Panc1 (cell line): ENCODE results near the gene MSANTD7. TPM values are rescaled to one million over a fixed set of nuclear protein-coding genes. Genes with fewer than 3 reads are reported as not detected.

Experiments used
- ATAC-seq: fragments of 200-7000 bp; cut with Tn5 transposase; 2 replicates; pipeline ENCODE4 v1.9.1; 2020; ENCODE audit warnings: mild to moderate bottlenecking, moderate library complexity
- BruUV-seq: library from RNA; stranded (reverse); fragments of 400-500 nt; replicated peaks from 2 replicates; lab custom pipeline; 2021; lab: Mats Ljungman, UMichigan
- CTCF ChIA-PET: fragments of 300-600 bp; sonication (Branson Sonifier 250); formaldehyde crosslinking; loops from one replicate; lab custom pipeline; 2022; ENCODE audit warnings: antibody characterized with exemption; lab: Charles Lee
- POLR2A ChIA-PET: fragments of 300-600 bp; sonication (Branson Sonifier 250); formaldehyde crosslinking; loops from one replicate; lab custom pipeline; 2022; ENCODE audit warnings: antibody characterized with exemption; lab: Charles Lee
- DNase-seq: peaks from one replicate; pipeline ENCODE4 v3.0.0-alpha.2; 2010; ENCODE audit warnings: low read depth, low spot score
- H3K27ac ChIP-seq: 2 replicates; pipeline ENCODE4 v1.5.1; 2011; ENCODE audit warnings: mild to moderate bottlenecking, low read length, inconsistent platforms
- H3K27me3 ChIP-seq: fragments of 200-500 bp; sonication (Bioruptor generic); 2 replicates; pipeline ENCODE4 v1.6.0; 2014; ENCODE audit warnings: low read length, inconsistent platforms; ENCODE audit not compliant: control insufficient read depth, insufficient read depth
- H3K36me3 ChIP-seq: fragments of 200-500 bp; sonication (Bioruptor generic); 2 replicates; pipeline ENCODE4 v1.5.1; 2014; ENCODE audit warnings: inconsistent platforms, mild to moderate bottlenecking, low read length, moderate library complexity; ENCODE audit not compliant: control insufficient read depth, insufficient read depth
- H3K4me1 ChIP-seq: 2 replicates; pipeline ENCODE4 v1.5.1; 2011; ENCODE audit warnings: inconsistent platforms, mild to moderate bottlenecking, low read length, moderate library complexity; ENCODE audit not compliant: control insufficient read depth, insufficient read depth
- H3K4me3 ChIP-seq, 2 experiments: 2 replicates each; pipeline ENCODE4 v1.5.1; 2011 to 2012; ENCODE audit warnings: low read depth in 2 of 2, low read length in 2 of 2, mild to moderate bottlenecking in 2 of 2, inconsistent platforms in 1 of 2, moderate library complexity in 1 of 2
- H3K9me3 ChIP-seq: fragments of 200-500 bp; sonication (Bioruptor generic); 2 replicates; pipeline ENCODE4 v1.5.1; 2014; ENCODE audit warnings: low read depth, mild to moderate bottlenecking, inconsistent platforms, low read length, moderate library complexity; ENCODE audit not compliant: control insufficient read depth, insufficient read depth
- POLR2AphosphoS5 ChIP-seq: IDR thresholded peaks from 2 replicates; pipeline ENCODE4 v1.6.1; 2012; ENCODE audit warnings: mild to moderate bottlenecking, low read depth, low read length, moderate library complexity
- REST ChIP-seq, 2 experiments: IDR thresholded peaks; 2 replicates each; pipeline ENCODE4 v1.6.1; 2011 to 2012; ENCODE audit warnings: low read depth in 2 of 2, control low read depth in 1 of 2, low read length in 1 of 2, mild to moderate bottlenecking in 1 of 2, moderate library complexity in 1 of 2; ENCODE audit not compliant: insufficient read depth in 1 of 2
- SIN3A ChIP-seq: IDR thresholded peaks from 2 replicates; pipeline ENCODE4 v1.6.1; 2012; ENCODE audit warnings: low read depth, mild to moderate bottlenecking, low read length, moderate library complexity, borderline replicate concordance; ENCODE audit not compliant: insufficient read depth
- TCF7L2 ChIP-seq: IDR thresholded peaks from 2 replicates; pipeline ENCODE4 v1.6.1; 2011; ENCODE audit warnings: mild to moderate bottlenecking, low read depth, low read length, inconsistent platforms
- in situ Hi-C: cut with HindIII; loops from 2 replicates; pipeline ENCODE4 v1.10.0; 2016; ENCODE audit warnings: low sequenced_read_pairs, low pct_unique_long_range_greater_than_20kb
- intact Hi-C: fragments of 100-400 bp; cut with micrococcal nuclease; formaldehyde crosslinking; loops from one replicate; pipeline ENCODE4 v1.10.0; 2022; ENCODE audit not compliant: unreplicated experiment
- total RNA-seq: library from RNA; stranded (reverse); gene quantifications from one replicate; pipeline ENCODE4 v1.2.1, GENCODE V29; 2021; ENCODE audit not compliant: unreplicated experiment
- TF ChIP-seq, protein P1 (sequence below): fragments of 450-650 bp; IDR thresholded peaks from 2 replicates; pipeline ENCODE4 v1.5.1; 2017; ENCODE audit warnings: mild to moderate bottlenecking

MSANTD7 gene
- total RNA-seq, 1 experiment from 2014 or later: 10.4 TPM

DNA sequence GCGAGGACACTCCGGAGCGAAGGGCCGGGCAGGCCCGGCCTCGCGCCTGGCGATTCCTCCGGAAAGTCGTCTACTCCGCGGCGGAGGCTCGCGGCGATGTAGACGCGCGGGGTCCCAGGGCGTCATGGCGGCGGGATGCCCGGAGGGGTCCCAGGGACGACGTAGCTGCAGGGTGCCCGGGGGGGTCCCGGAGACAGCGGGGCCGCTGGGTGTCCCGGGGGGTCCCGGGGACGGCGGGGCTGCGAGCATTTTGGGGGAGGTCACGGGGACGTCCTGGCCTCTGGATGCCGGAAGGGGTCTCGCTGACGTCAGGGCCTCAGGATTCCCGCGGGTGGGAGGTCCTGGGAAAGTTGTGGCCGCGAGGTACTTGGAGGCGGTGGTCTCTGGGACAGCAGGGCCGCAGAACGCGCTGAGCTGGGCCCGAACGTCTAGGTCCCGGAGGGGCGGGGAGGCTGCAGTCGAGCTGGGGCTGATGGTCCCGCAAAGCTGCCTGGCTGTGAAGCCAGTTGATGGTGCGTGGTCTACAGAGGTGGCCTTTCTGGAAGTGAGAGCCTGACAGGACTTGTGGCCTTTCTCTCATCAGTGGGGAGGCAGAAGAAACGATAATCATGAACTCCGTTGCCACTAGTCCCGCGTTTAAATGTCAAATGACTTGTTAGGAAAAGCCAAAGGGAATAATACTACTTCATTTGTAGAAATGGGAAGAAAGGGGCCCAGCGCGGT lies 637 bp downstream of the MSANTD7 start:
- in situ Hi-C loops (no loop called here), intact Hi-C loops (no loop called here)
- Histone ChIP-seq H3K4me3 (peak overlapping the region; percentile 79 to 94), H3K9me3 (no peaks in the 10 kb centered on the region), H3K4me1 (no peaks in the 10 kb centered on the region; the same call in 1 of the 2 replicates), H3K27me3 (no peaks in the 10 kb centered on the region), H3K36me3 (peaks cover 27% of the 10 kb centered on the region), H3K27ac (peak overlapping the region; percentile 86)
- CTCF ChIA-PET: no interaction called here
- DNase-seq (no peak), ATAC-seq (peak; percentile 7)
- POLR2A ChIA-PET: interaction anchor here (0.6 kb wide), 1 partner anchor 491 kb away, joined by 5 read pairs; no protein-coding TSS in a partner anchor
- TF ChIP-seq, protein P1, sequence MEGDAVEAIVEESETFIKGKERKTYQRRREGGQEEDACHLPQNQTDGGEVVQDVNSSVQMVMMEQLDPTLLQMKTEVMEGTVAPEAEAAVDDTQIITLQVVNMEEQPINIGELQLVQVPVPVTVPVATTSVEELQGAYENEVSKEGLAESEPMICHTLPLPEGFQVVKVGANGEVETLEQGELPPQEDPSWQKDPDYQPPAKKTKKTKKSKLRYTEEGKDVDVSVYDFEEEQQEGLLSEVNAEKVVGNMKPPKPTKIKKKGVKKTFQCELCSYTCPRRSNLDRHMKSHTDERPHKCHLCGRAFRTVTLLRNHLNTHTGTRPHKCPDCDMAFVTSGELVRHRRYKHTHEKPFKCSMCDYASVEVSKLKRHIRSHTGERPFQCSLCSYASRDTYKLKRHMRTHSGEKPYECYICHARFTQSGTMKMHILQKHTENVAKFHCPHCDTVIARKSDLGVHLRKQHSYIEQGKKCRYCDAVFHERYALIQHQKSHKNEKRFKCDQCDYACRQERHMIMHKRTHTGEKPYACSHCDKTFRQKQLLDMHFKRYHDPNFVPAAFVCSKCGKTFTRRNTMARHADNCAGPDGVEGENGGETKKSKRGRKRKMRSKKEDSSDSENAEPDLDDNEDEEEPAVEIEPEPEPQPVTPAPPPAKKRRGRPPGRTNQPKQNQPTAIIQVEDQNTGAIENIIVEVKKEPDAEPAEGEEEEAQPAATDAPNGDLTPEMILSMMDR: no peak
- TF ChIP-seq TCF7L2: no peak
- TF ChIP-seq SIN3A: no peak; the same call in 1 of the 2 replicates
- no peak for TF ChIP-seq POLR2AphosphoS5
- BruUV-seq: no TSS peak

DNA sequence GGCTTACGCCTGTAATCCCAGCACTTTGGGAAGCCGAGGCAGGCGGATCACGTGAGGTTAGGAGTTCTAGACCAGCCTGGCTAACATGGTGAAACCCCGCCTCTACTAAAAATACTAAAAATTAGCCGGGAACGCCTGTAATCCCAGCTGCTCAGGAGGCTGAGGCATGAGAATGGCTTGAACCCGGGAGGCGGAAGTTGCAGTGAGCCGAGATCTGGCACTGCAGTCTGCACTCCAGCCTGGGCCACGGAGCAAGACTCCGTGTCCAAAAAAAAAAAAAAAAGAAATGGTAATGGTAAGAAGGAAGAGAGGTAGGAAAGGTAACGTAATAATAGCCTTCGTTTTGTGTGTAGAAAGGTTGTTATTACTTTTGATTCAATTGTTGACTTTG lies 1.2 kb downstream of the MSANTD7 start:
- ATAC-seq: no peak

More for the DNA sequence above, 1.2 kb downstream of the MSANTD7 start:
- DNase-seq: no peak
- BruUV-seq: no TSS peak
- ChIA-PET POLR2A (no interaction called here), CTCF (no interaction called here)
- Histone ChIP-seq H3K4me3 (peak overlapping the region; percentile 79 to 94), H3K36me3 (peaks cover 31% of the 10 kb centered on the region), H3K9me3 (no peaks in the 10 kb centered on the region), H3K27me3 (no peaks in the 10 kb centered on the region), H3K27ac (peak overlapping the region; percentile 86), H3K4me1 (no peaks in the 10 kb centered on the region; the same call in 1 of the 2 replicates)
- intact Hi-C loops: no loop called here
- TF ChIP-seq POLR2AphosphoS5: no peak
- no peak for TF ChIP-seq TCF7L2
- TF ChIP-seq, protein P1: no peak
- TF ChIP-seq SIN3A: no peak
- TF ChIP-seq REST (IDR thresholded peaks at IDR 0.05; ENCODE audit: insufficient read depth in 1 of 2, low read depth in 2 of 2, low read length in 1 of 2): no peak
- in situ Hi-C loops: no loop called here
